ENCODE measurements around the gene ZNF625.

DNA sequence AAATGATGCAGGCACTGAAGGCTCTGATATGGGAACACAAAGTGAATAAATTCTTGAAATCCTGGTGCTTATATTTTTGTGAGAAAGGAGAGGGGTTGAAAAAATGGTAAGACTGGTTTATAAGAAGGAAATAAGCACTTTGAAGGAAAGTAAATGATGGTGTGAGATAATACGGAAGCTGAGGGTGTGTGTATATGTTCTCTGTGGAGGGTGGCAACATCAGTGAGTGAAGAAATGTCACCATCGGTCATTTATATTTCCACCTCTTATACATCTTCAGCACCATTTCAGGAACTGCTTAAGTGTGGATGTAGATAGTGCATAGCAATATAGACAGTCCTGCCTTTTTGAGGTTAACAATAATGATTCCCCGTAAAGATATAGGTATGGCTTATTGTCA, 23.8 kb upstream of the ZNF625 start:
- TF ChIP-seq, protein P1, sequence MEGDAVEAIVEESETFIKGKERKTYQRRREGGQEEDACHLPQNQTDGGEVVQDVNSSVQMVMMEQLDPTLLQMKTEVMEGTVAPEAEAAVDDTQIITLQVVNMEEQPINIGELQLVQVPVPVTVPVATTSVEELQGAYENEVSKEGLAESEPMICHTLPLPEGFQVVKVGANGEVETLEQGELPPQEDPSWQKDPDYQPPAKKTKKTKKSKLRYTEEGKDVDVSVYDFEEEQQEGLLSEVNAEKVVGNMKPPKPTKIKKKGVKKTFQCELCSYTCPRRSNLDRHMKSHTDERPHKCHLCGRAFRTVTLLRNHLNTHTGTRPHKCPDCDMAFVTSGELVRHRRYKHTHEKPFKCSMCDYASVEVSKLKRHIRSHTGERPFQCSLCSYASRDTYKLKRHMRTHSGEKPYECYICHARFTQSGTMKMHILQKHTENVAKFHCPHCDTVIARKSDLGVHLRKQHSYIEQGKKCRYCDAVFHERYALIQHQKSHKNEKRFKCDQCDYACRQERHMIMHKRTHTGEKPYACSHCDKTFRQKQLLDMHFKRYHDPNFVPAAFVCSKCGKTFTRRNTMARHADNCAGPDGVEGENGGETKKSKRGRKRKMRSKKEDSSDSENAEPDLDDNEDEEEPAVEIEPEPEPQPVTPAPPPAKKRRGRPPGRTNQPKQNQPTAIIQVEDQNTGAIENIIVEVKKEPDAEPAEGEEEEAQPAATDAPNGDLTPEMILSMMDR (conservative IDR thresholded peaks at IDR 0.05; ENCODE audit: low read depth in 2 of 2), result no peak
- TF ChIP-seq EZH2phosphoT487 (IDR thresholded peaks at IDR 0.05; ENCODE audit: unreplicated experiment) (no peak), CREB1 (CRISPR knock-in tag; IDR thresholded peaks at IDR 0.05; ENCODE audit: low read depth) (no peak)
- TF ChIP-seq, protein P2, sequence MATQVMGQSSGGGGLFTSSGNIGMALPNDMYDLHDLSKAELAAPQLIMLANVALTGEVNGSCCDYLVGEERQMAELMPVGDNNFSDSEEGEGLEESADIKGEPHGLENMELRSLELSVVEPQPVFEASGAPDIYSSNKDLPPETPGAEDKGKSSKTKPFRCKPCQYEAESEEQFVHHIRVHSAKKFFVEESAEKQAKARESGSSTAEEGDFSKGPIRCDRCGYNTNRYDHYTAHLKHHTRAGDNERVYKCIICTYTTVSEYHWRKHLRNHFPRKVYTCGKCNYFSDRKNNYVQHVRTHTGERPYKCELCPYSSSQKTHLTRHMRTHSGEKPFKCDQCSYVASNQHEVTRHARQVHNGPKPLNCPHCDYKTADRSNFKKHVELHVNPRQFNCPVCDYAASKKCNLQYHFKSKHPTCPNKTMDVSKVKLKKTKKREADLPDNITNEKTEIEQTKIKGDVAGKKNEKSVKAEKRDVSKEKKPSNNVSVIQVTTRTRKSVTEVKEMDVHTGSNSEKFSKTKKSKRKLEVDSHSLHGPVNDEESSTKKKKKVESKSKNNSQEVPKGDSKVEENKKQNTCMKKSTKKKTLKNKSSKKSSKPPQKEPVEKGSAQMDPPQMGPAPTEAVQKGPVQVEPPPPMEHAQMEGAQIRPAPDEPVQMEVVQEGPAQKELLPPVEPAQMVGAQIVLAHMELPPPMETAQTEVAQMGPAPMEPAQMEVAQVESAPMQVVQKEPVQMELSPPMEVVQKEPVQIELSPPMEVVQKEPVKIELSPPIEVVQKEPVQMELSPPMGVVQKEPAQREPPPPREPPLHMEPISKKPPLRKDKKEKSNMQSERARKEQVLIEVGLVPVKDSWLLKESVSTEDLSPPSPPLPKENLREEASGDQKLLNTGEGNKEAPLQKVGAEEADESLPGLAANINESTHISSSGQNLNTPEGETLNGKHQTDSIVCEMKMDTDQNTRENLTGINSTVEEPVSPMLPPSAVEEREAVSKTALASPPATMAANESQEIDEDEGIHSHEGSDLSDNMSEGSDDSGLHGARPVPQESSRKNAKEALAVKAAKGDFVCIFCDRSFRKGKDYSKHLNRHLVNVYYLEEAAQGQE (IDR thresholded peaks at IDR 0.05; ENCODE audit: unreplicated experiment), result no peak
